Peyer's patch (tissue), 4 donors: ENCODE results near the gene RECK.

Source experiments
- POLR2A ChIP-seq, 2 donors: fragments of 450-650 bp; IDR thresholded peaks; one replicate each; pipeline ENCODE4 v1.5.1; 2017; ENCODE audit warnings: antibody characterized with exemption in 2 of 2, mild to moderate bottlenecking in 2 of 2, moderate library complexity in 2 of 2
- TF ChIP-seq, protein P1 (sequence below), 6 experiments: fragments of 450-650 bp in 4 of 6; fragments of 200-600 bp in 2 of 6; sonication (generic) in 1 of 6; IDR thresholded peaks; one replicate each; pipeline ENCODE4 v1.5.1; 2017 to 2019; ENCODE audit warnings: antibody characterized with exemption in 6 of 6, mild to moderate bottlenecking in 3 of 6, moderate library complexity in 1 of 6

- TF ChIP-seq, protein P1, sequence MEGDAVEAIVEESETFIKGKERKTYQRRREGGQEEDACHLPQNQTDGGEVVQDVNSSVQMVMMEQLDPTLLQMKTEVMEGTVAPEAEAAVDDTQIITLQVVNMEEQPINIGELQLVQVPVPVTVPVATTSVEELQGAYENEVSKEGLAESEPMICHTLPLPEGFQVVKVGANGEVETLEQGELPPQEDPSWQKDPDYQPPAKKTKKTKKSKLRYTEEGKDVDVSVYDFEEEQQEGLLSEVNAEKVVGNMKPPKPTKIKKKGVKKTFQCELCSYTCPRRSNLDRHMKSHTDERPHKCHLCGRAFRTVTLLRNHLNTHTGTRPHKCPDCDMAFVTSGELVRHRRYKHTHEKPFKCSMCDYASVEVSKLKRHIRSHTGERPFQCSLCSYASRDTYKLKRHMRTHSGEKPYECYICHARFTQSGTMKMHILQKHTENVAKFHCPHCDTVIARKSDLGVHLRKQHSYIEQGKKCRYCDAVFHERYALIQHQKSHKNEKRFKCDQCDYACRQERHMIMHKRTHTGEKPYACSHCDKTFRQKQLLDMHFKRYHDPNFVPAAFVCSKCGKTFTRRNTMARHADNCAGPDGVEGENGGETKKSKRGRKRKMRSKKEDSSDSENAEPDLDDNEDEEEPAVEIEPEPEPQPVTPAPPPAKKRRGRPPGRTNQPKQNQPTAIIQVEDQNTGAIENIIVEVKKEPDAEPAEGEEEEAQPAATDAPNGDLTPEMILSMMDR (IDR thresholded peaks at IDR 0.05): no peak
- no peak for TF ChIP-seq POLR2A (IDR thresholded peaks at IDR 0.05)
Observed at GRCh38 chr9:36158917-36159316, 122.2 kb downstream of the RECK start.
